NCI-H82 (cell line): Measurements from ENCODE around the gene SLC24A4.
"Not testable (repeated sequence)": the region's sequence is repeated elsewhere in the genome, so short reads cannot be mapped to it uniquely, and the experiment has no call there.

Experiments used
- DNase-seq: peaks from one replicate; lab custom pipeline; 2025; lab: John Stamatoyannopoulos, UW

Gene SLC24A4

GRCh38 chr14:92519246-92520101 lies 196.5 kb downstream of the SLC24A4 start:
- DNase-seq: no peak

GRCh38 chr14:92520102-92521057 lies 197.4 kb downstream of the SLC24A4 start:
- DNase-seq: no peak

GRCh38 chr14:92521058-92521415 lies 198.1 kb downstream of the SLC24A4 start:
- no peak for DNase-seq

GRCh38 chr14:92523752-92524151 lies 200.8 kb downstream of the SLC24A4 start:
- no peak for DNase-seq

GRCh38 chr14:92524602-92525185 lies 201.7 kb downstream of the SLC24A4 start:
- DNase-seq: no peak

GRCh38 chr14:92525322-92526095 lies 202.5 kb downstream of the SLC24A4 start:
- DNase-seq: no peak

GRCh38 chr14:92527721-92528120 lies 204.8 kb downstream of the SLC24A4 start:
- no peak for DNase-seq

- no peak for DNase-seq
Observed at GRCh38 chr14:92528486-92529100, 205.6 kb downstream of the SLC24A4 start.

- DNase-seq: no peak
Observed at GRCh38 chr14:92529903-92530302, 206.9 kb downstream of the SLC24A4 start.

GRCh38 chr14:92531106-92531873 lies 208.3 kb downstream of the SLC24A4 start:
- DNase-seq: no peak

GRCh38 chr14:92532490-92533163 lies 209.7 kb downstream of the SLC24A4 start:
- DNase-seq: peak; percentile 70

GRCh38 chr14:92534932-92535643 lies 212.1 kb downstream of the SLC24A4 start:
- no peak for DNase-seq

- DNase-seq: not testable (repeated sequence)
Observed at GRCh38 chr14:92536231-92536630, 213.3 kb downstream of the SLC24A4 start.

GRCh38 chr14:92538412-92538985 lies 215.5 kb downstream of the SLC24A4 start:
- DNase-seq: no peak

GRCh38 chr14:92539419-92539818 lies 216.5 kb downstream of the SLC24A4 start:
- no peak for DNase-seq

- DNase-seq: no peak
Observed at GRCh38 chr14:92539875-92540274, 216.9 kb downstream of the SLC24A4 start.

GRCh38 chr14:92540472-92541048 lies 217.6 kb downstream of the SLC24A4 start:
- DNase-seq: peak; percentile 4

GRCh38 chr14:92542766-92543554 lies 220.0 kb downstream of the SLC24A4 start:
- no peak for DNase-seq
